ENCODE data around the gene MYH9.

MYH9 gene

GRCh38 chr22:36319595-36320497 lies 67.9 kb downstream of the MYH9 start:
- no peaks in the 10 kb centered on the region for H3K9me2 ChIP-seq (ENCODE audit: low read depth, low read length)
- TF ChIP-seq CTCF (IDR thresholded peaks at IDR 0.05; ENCODE audit: low read length), result no peak
- no peak for TF ChIP-seq EZH2 (IDR thresholded peaks at IDR 0.05; ENCODE audit: borderline replicate concordance, low read length)
- no peaks in the 10 kb centered on the region for H4K20me1 ChIP-seq (ENCODE audit: insufficient read depth, low read length)
- no peaks in the 10 kb centered on the region for H3K27me3 ChIP-seq (ENCODE audit: insufficient read depth, low read length)
- H3K9ac ChIP-seq (ENCODE audit: low read length), result no peak overlapping the region
- no peaks in the 10 kb centered on the region for H3K9me3 ChIP-seq (ENCODE audit: low read length)
- no peaks in the 10 kb centered on the region for H3F3A ChIP-seq (ENCODE audit: insufficient read depth, low read length)
- no peaks in the 10 kb centered on the region for H3K4me1 ChIP-seq (ENCODE audit: insufficient read depth, low read length, severe bottlenecking)
- peaks cover 97% of the 10 kb centered on the region for H3K36me3 ChIP-seq (ENCODE audit: insufficient read depth, low read length)
- H3K27ac ChIP-seq (ENCODE audit: low read depth, low read length, poor library complexity, severe bottlenecking), result no peak overlapping the region
- H3K4me3 ChIP-seq (ENCODE audit: low read depth, low read length, poor library complexity, severe bottlenecking), result no peak overlapping the region
- H2AFZ ChIP-seq (ENCODE audit: low read length), result no peak overlapping the region
- H3K4me2 ChIP-seq (ENCODE audit: low read length), result no peak overlapping the region
- no peaks in the 10 kb centered on the region for H3K79me2 ChIP-seq (ENCODE audit: insufficient read depth, low read length)

- Histone ChIP-seq H3K27me3 (ENCODE audit: insufficient read depth, low read length) (no peaks in the 10 kb centered on the region), H3K4me2 (ENCODE audit: low read length) (no peak overlapping the region), H4K20me1 (ENCODE audit: insufficient read depth, low read length) (no peaks in the 10 kb centered on the region), H3K9me2 (ENCODE audit: low read depth, low read length) (no peaks in the 10 kb centered on the region), H3K27ac (ENCODE audit: low read depth, low read length, poor library complexity, severe bottlenecking) (no peak overlapping the region), H3K9ac (ENCODE audit: low read length) (no peak overlapping the region), H3K4me3 (ENCODE audit: low read depth, low read length, poor library complexity, severe bottlenecking) (no peak overlapping the region), H2AFZ (ENCODE audit: low read length) (no peak overlapping the region), H3K9me3 (ENCODE audit: low read length) (no peaks in the 10 kb centered on the region), H3F3A (ENCODE audit: insufficient read depth, low read length) (no peaks in the 10 kb centered on the region), H3K79me2 (ENCODE audit: insufficient read depth, low read length) (no peaks in the 10 kb centered on the region), H3K36me3 (ENCODE audit: insufficient read depth, low read length) (peaks cover 97% of the 10 kb centered on the region), H3K4me1 (ENCODE audit: insufficient read depth, low read length, severe bottlenecking) (no peaks in the 10 kb centered on the region)
- TF ChIP-seq EZH2 (IDR thresholded peaks at IDR 0.05; ENCODE audit: borderline replicate concordance, low read length), result no peak
- no peak for TF ChIP-seq CTCF (IDR thresholded peaks at IDR 0.05; ENCODE audit: low read length)
These were observed 69.3 kb downstream of the MYH9 start for GRCh38 chr22:36318442-36318841.

- no peak overlapping the region for H3K27ac ChIP-seq (ENCODE audit: low read depth, low read length, poor library complexity, severe bottlenecking)
- H3K36me3 ChIP-seq (ENCODE audit: insufficient read depth, low read length), result peaks cover 97% of the 10 kb centered on the region
- H3F3A ChIP-seq (ENCODE audit: insufficient read depth, low read length), result no peaks in the 10 kb centered on the region
- no peak overlapping the region for H3K4me2 ChIP-seq (ENCODE audit: low read length)
- no peaks in the 10 kb centered on the region for H3K9me2 ChIP-seq (ENCODE audit: low read depth, low read length)
- H4K20me1 ChIP-seq (ENCODE audit: insufficient read depth, low read length), result no peaks in the 10 kb centered on the region
- H3K9ac ChIP-seq (ENCODE audit: low read length), result no peak overlapping the region
- H2AFZ ChIP-seq (ENCODE audit: low read length), result no peak overlapping the region
- no peaks in the 10 kb centered on the region for H3K9me3 ChIP-seq (ENCODE audit: low read length)
- no peak overlapping the region for H3K4me3 ChIP-seq (ENCODE audit: low read depth, low read length, poor library complexity, severe bottlenecking)
- TF ChIP-seq EZH2 (IDR thresholded peaks at IDR 0.05; ENCODE audit: borderline replicate concordance, low read length) (no peak), CTCF (IDR thresholded peaks at IDR 0.05; ENCODE audit: low read length) (no peak)
- H3K27me3 ChIP-seq (ENCODE audit: insufficient read depth, low read length), result no peaks in the 10 kb centered on the region
- no peaks in the 10 kb centered on the region for H3K4me1 ChIP-seq (ENCODE audit: insufficient read depth, low read length, severe bottlenecking)
- no peaks in the 10 kb centered on the region for H3K79me2 ChIP-seq (ENCODE audit: insufficient read depth, low read length)
These were observed 70.0 kb downstream of the MYH9 start for GRCh38 chr22:36317658-36318271.

Measured in OCI-LY1 (cell line).